NCI-H446 (cell line): ENCODE results near the gene GATA2.

Experiments
- DNase-seq, 2 experiments: peaks; one replicate each; lab custom pipeline; 2025; lab: John Stamatoyannopoulos, UW

GATA2 gene

DNA sequence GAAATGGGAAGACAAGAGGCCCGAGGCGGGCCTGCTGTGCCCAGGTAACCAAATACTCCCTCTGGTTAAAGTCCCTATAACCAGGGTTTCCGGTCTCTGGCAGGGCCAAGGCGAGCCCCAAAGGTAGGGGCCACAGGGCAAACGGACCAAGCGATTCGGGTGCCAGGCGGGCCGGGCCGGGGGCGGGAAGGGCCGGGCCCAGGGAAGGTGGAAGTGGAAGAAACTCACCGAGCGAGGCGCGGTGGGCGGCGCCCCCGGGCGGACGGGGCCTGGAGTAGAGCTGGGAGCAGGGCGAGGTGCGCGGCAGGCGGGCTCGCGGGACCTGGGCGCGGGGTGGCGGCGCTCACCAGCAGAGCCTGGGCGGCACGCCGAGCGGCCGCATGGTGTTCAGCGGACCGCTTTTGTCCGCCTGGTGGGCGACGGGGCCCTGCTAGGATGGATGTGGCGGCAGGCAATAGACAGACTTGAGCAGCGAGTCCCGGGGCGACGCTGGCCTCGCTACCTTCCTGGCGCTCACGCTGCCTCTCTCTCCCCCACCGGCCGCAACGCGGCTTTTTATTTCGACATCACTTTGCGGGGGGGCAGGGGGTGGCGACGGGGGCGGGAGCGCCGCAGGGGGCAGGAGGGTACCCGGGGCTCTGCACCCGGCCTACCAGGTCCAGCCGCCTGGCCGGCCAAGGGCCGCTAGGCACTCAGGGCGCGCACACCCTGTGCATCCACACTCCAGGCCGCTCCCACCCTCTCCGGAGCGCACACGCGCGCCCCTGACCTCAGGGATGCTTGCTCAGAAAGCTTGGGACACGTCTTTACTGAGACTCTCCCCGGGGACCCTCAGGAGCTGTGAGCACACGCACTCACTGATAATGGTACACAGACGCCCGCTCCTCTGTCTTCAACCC lies at the start of gene GATA2:
Gene GATA2, minus strand, starts transcription at position 531 of the 899 bp plus-strand sequence. CDS start 6,170 bp downstream, outside the sequence.
- DNase-seq = no peak

- no peak for DNase-seq
Observed at GRCh38 chr3:128541246-128541645, 48.2 kb upstream of the GATA2 start.

DNA sequence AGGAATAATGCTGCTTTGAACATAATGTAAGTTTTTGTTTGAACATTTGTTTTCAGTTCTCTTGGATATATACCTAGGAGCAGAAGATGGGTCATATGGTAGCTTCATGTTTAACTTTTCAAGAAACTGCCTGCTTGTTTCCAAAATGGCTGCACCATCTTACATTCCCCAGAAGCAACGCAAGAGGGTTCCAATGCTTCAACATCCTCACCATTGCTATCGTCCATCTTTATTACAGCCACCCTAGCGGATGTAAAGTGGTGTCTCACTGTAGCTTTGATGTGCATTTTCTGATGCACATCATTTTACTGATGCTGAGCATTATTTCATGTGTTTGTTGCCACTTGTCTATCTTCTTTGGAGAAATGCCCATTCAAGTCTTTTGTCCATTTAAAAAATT lies 46.4 kb upstream of the GATA2 start:
- no peak for DNase-seq

GRCh38 chr3:128537091-128537703 lies 44.2 kb upstream of the GATA2 start:
- no peak for DNase-seq

DNA sequence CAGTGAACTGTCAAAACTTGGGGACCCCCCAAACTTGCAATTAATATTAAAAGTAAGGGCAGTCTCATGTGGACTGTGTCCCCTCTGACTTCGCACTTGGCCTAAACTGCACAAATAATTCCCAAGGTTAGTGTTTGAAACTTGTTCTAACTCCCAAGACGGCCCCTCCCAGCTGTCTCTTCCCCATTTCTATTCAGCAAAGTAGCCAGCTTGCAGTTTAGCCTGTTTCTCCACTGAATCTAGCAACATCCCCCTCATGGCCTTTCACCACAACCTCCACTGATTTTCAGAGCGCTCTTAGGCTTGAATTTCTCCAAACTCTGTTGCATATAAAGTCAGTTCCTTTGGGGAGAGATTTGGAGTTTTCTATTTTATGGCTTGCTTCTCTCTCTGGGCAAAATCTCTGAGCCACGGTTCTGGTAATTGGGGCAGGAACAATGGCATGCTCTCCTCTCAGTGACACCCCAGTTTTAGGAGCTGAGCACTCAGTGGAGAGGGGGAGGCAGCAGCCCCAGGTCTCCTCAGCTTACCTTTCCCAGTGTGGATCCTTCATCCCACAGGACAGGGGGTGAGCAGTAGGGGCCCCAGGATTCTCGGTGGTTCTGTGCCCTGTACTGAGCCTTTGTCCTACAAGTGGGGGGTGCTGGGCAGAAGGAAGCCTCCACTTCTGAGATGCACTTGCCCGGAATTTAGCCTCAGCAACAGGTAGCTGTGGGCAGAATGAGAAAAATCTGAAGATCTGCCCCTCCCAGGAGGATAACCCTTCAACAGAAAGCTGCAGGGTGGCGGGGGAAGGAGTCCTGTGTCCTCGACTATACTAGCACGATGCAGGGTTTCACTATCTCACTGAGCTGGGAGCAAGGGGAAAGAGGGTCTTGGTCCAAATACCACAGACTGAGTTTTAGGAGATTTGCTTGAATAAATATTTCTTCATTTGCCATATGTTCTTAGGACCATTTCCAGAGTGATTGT lies 39.3 kb upstream of the GATA2 start:
- DNase-seq = no peak

DNA sequence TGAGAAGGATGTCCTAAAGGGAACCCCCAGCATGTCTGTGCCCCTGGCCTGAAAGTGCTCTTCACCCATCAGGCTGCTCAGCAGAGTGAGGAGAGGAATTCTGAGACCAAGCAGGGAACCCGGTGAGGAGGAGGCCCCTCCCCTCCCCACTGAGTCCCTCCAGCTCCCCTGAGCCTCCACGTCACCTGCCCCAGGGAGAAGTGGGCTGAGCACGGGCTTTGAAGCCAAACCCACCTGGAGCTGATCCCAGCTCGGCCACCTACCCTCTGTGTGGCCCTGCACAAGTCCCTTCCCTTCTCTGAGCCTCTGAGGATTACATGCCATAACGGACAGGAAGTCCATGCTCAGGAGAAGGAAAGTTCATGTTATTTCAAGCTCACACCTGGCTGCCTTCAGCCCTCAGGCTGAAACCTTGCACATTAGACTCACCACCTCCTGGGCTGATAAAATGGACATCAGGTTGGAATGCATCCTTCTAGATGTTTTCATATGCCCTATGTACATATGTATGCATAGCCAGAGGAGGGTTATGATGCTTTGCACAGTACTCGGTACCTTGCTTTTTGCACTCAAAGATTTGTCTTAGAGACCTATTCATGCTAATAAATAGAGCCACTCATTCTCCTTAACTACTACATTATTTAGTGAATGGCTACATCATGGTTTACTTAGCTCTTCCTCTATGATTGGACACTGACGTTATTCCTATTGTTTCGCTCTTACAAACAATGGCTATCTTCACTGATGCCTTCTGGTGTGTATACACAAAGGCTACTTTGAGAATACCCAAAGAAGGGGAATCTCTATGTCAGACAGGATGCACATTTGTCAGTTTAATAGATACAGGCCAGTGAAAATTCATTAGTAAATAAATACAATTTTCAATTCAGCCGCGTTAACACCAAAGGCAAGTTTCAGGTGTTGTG lies 31.6 kb upstream of the GATA2 start:
- no peak for DNase-seq

- DNase-seq = no peak
Observed at GRCh38 chr3:128523591-128523990, 30.6 kb upstream of the GATA2 start.

DNA sequence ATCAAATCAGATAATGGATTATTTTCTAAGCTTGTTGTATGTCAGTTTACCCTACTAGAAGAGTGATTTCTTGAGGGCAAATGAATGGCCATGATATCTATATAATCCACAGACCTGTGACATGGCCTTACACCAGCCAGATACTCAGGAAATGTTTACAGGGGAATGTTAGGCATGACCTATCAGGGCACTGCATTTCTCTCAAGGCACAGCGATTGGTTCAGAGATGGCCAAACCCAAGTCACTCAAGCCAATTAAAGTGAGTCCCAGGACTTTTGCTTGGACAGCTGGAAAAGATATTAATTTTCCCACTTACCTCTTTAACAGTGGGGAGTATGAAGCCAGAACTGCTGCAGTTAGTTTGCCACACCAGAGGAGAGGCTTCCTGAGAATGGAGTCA lies 28.7 kb upstream of the GATA2 start:
- no peak for DNase-seq

DNA sequence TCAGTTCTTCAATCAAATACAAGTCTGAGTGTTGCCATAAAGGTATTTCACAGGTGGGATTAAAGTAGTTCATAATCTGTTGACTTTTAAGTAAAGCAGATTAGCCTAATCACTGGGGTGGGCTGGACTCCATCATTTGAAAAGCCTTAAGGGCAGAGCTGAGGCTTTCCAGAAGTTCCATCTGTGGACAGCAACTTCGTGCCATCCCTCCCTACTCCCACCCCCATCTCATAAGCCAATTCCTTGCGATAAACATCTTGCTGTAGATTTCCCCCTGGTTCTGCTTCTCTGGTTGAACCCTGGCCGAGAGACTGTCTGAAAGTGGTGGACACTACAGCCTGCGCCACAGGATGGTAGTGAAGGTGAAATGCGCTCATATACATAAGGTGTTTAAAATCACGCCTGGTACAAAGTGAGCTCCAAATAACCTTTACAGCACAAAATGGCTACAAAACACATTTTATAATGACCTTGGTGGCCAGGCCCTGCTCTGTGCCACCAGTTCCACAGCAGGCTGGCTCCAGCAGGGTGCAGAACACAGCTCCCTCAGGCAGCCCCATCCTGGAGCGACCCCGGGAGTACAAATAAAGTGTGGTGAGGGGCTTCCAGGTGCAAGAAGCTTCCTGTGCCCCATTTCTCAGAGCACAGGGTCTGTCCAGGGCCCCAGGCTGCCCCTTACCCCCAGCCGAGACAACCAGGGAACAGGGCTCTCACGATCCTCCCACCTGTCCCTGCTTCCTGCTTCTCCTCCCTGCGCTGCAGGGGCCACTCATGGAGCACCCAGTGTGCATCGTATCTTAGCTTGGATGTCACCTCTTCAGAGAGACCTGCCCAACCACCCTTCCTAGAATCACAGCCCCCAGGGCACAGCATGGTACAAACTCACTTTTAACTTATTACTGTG lies 25.8 kb upstream of the GATA2 start:
- no peak for DNase-seq

DNA sequence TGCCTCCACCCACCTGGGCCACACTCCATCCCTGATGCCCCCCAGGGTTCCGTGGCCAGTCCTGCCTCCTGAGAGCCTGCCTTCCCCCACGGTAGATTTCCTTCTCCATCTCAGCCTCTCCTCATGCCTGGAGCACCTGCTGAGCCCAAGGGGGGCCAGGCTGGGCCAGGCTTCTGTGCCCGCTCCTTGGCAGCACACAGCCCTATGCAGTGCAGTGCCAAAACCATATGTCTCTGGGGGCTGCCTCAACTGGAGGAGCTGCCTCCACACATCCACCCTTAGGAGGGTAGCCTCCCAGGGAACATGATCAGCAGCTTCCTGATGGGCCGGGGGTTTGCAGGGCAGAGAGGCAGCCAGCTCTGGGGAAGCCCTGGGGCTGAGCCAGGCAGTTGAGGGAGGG lies 24.6 kb upstream of the GATA2 start:
- no peak for DNase-seq

- no peak for DNase-seq
Observed at GRCh38 chr3:128515967-128516366, 23.0 kb upstream of the GATA2 start.

DNA sequence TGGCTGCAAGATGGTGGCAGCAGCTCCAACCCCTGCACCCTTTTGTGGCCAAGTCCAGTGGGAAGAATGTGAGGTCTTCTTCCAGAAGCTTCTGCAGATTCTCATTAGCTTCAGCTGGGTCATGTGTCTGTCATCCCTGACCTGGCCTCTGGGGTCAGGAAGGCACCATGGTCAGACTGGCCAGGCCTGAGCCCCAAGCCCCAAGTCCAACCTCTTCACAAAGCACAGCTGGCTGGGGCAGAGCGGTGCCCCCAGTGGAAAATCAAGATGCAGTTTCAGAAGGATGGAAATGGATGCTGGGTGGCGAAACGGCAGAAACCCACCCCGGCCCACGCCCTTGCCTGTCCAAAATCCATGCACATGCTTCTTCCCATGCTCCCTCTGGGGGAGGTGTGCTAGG lies 15.9 kb upstream of the GATA2 start:
- no peak for DNase-seq

DNA sequence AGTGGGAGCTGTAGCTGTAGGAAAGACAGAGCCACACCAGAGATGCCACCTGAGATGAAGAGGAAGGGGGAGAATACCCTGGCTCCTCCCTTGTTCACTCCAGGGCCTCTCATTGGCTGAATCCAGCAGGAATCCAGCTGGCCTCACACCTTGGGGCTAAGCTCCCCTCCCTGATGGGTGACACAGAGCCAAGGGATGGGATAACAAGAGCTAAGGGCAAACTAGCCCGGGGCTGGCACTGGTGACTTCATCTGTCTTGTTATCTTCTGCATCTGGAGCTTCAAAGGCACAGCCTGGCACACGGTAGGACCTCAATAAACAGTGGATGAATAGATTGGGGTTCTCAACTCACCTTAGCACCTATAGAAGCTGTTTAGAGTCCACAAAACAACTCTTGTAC lies 13.8 kb upstream of the GATA2 start:
- DNase-seq = no peak

- DNase-seq = no peak
Observed at GRCh38 chr3:128505771-128506170, 12.8 kb upstream of the GATA2 start.

DNA sequence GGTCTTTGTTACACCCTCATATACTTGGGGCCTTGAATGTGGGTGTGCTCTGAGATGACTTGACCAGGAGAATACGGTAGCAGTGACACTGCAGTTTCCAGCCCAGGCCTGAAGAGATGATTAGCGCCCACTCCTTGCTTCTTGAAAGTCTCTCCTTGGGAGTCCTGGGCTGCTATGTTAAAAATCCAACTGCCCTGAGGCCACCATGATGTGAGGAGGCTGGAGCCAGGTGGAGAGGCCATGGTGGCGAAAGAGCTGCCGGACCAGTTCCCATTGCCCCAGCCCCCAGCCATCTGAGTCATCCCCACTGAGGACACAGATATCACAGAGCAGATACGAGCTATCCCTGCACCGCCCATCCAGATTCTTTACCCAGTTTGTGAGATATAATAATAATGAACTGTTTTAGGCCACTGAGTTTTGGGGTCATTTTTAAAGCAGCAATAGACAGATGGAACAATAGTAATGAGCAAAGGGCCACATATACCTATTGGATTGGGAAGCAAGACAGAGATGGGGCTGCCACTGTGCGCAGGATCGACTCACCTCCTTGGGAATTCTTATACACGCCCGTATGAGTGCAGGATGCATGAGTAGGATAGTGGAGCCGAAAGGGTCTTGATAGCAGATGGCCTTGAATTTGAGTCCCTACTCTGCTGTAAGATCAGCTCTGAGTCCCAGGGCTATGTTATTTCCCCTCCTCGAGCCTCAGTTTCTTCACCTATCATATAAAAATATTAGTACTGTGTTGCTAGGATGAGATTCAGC lies 12.1 kb upstream of the GATA2 start:
- DNase-seq = no peak

GRCh38 chr3:128504533-128504915 lies 11.5 kb upstream of the GATA2 start:
- no peak for DNase-seq

DNA sequence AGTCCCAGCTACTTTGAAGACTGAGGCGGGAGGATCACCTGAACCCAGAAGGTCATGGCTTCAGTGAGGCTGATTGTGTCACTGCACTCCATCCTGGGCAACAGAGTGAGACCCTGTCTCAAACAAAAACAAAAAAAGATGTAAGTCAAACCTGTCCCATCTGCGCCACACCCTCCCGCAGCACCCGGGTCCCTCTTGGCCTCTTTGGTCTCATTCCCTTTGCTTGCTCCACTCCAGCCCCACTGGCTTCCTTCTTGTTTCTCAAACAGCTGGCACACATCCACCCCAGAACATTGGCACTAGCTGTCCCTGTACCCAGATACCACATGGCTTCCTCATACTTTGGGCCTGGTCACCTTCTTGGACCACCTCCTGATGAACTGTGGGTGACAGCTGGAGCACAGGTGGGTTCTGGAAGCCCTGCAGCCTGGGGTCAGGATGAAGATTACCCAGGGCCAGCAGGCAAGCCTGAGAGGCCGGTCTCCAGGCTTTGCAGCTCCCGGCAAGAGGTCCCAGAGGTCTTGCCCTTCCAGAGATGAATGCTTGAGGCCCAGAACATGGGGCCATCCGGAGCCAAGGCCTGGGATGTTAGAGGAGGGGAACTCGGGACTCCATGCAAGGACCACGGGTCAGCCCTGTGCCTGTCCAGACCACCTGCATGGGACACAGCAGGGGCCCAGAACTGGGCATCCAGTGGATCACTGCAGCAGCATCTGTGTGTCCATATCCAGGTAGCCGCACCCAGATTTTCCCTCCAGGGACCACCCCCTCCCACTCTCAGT lies 10.9 kb upstream of the GATA2 start:
- no peak for DNase-seq

GRCh38 chr3:128503164-128503651 lies 10.2 kb upstream of the GATA2 start:
- DNase-seq = no peak
